ENCODE results near the gene IL1RAP.
A peak's percentile ranks its signal among the peaks of the same experiment; 100 is the strongest.
"Not testable (repeated sequence)": the region's sequence is repeated elsewhere in the genome, so short reads cannot be mapped to it uniquely, and the experiment has no call there.

Gene IL1RAP

GRCh38 chr3:190517687-190518086 lies 3.8 kb downstream of the IL1RAP start:
- no peak overlapping the region for H3K4me3 ChIP-seq (ENCODE audit: control insufficient read depth, low read depth, low read length)
- peak; percentile 81 for DNase-seq (ENCODE audit: low read depth)
- TF ChIP-seq CTCF (conservative IDR thresholded peaks at IDR 0.05; ENCODE audit: control insufficient read depth, insufficient read depth, low read depth, low read length) = peak; percentile 12

- not testable (repeated sequence) for DNase-seq (ENCODE audit: low read depth); H3K4me3 ChIP-seq (ENCODE audit: control insufficient read depth, low read depth, low read length)
Measured at GRCh38 chr3:190518531-190518930, 4.6 kb downstream of the IL1RAP start.

GRCh38 chr3:190519886-190520285 lies 6.0 kb downstream of the IL1RAP start:
- peak; percentile 64 for DNase-seq (ENCODE audit: low read depth)
- no peak for TF ChIP-seq CTCF (conservative IDR thresholded peaks at IDR 0.05; ENCODE audit: control insufficient read depth, insufficient read depth, low read depth, low read length)

GRCh38 chr3:190521998-190522397 lies 8.1 kb downstream of the IL1RAP start:
- H3K4me3 ChIP-seq (ENCODE audit: control insufficient read depth, low read depth, low read length) = no peak overlapping the region
- DNase-seq (ENCODE audit: low read depth) = no peak
- no peak for TF ChIP-seq CTCF (conservative IDR thresholded peaks at IDR 0.05; ENCODE audit: control insufficient read depth, insufficient read depth, low read depth, low read length)

More at GRCh38 chr3:190519886-190520285, 6.0 kb downstream of the IL1RAP start:
- no peak overlapping the region for H3K4me3 ChIP-seq (ENCODE audit: control insufficient read depth, low read depth, low read length)

GRCh38 chr3:190522621-190523222 lies 8.8 kb downstream of the IL1RAP start:
- no peak for DNase-seq (ENCODE audit: low read depth)
- no peak overlapping the region for H3K4me3 ChIP-seq (ENCODE audit: control insufficient read depth, low read depth, low read length)
- no peak for TF ChIP-seq CTCF (conservative IDR thresholded peaks at IDR 0.05; ENCODE audit: control insufficient read depth, insufficient read depth, low read depth, low read length)

GRCh38 chr3:190524942-190525341 lies 11.1 kb downstream of the IL1RAP start:
- DNase-seq (ENCODE audit: low read depth) = no peak
- no peak overlapping the region for H3K4me3 ChIP-seq (ENCODE audit: control insufficient read depth, low read depth, low read length)

GRCh38 chr3:190525634-190526033 lies 11.7 kb downstream of the IL1RAP start:
- no peak for TF ChIP-seq CTCF (conservative IDR thresholded peaks at IDR 0.05; ENCODE audit: control insufficient read depth, insufficient read depth, low read depth, low read length)
- DNase-seq (ENCODE audit: low read depth) = no peak
- H3K4me3 ChIP-seq (ENCODE audit: control insufficient read depth, low read depth, low read length) = no peak overlapping the region

More at GRCh38 chr3:190524942-190525341, 11.1 kb downstream of the IL1RAP start:
- TF ChIP-seq CTCF (conservative IDR thresholded peaks at IDR 0.05; ENCODE audit: control insufficient read depth, insufficient read depth, low read depth, low read length) = no peak

All from fibroblast of mammary gland (primary cell).